Measurements from ENCODE around the gene KIF9.
A peak's percentile ranks its signal among the peaks of the same experiment; 100 is the strongest.
"Not testable (repeated sequence)": the region's sequence is repeated elsewhere in the genome, so short reads cannot be mapped to it uniquely, and the experiment has no call there.

Gene KIF9, protein sequence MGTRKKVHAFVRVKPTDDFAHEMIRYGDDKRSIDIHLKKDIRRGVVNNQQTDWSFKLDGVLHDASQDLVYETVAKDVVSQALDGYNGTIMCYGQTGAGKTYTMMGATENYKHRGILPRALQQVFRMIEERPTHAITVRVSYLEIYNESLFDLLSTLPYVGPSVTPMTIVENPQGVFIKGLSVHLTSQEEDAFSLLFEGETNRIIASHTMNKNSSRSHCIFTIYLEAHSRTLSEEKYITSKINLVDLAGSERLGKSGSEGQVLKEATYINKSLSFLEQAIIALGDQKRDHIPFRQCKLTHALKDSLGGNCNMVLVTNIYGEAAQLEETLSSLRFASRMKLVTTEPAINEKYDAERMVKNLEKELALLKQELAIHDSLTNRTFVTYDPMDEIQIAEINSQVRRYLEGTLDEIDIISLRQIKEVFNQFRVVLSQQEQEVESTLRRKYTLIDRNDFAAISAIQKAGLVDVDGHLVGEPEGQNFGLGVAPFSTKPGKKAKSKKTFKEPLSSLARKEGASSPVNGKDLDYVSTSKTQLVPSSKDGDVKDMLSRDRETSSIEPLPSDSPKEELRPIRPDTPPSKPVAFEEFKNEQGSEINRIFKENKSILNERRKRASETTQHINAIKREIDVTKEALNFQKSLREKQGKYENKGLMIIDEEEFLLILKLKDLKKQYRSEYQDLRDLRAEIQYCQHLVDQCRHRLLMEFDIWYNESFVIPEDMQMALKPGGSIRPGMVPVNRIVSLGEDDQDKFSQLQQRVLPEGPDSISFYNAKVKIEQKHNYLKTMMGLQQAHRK

DNA sequence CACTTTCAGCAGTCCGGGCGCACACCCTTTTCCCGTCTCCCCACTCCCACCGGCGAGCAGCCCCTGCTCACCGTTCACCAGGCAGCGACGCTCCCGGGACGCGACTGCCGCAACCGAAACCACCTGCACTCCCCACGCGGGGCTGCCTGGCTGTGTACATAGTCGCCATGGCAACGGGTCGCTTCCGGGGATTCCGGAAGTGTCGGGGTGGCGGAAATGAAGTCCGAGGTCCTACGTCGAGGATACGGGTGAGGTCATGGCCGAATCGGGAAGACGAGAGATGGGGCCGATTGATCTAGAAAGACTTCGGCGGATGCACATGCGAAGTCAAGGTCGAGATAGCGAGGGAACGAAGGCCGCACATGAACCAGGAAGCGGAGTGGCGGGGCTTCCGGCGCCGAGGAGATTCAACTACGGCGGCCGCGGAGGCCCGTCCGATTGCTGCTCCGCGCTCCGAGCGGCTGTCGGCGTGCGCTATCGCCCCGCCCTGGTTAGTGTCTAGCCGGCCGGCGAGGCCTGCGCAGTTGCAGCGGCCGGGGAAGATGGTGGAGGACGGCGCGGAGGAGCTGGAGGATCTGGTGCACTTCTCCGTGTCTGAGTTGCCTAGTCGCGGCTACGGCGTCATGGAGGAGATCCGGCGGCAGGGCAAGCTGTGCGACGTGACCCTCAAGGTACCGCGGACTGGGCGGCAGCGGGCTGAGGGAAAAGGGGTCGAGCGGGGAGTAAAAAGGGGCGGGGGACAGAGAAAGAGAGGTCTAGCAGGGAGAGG is at the start of gene KIF9, which contains the start of gene KLHL18:
Gene KIF9, minus strand, starts transcription at position 376 of the 769 bp plus-strand sequence. CDS start 5,425 bp downstream, outside the sequence.
Gene KLHL18, plus strand, starts transcription at position 521 of the 769 bp plus-strand sequence. Its CDS starts 22 bp downstream, at position 543.
- DNase-seq, result peak; percentile 96

DNA sequence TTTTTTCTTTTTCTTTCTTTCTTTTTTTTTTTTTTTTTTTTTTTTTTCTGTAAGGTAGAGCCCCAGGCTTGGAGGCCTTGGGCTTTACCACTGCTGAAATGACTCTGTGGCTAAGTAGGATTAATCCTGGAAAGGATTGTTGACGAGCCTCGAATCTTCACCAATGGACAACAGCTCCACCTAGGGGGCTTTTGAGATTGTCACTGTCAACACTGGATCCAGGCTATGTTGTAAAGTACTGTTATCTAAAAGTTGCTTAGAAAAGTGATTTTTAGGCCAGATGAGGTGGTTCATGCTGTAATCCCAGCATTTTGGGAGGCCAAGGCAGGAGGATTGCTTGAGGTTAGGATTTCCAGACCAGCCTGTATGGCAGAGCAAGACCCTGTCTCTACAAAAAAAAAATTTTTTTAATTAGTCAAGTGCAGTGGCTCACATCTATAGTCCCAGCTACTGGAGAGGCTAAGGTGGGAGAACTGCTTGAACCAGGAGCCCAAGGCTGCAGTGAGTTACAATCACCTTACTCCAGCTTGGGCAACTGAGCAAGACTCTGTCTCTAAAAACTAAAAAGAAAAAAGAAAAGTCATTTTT is 41.8 kb upstream of the KIF9 start:
- peak; percentile 58 for DNase-seq

DNA sequence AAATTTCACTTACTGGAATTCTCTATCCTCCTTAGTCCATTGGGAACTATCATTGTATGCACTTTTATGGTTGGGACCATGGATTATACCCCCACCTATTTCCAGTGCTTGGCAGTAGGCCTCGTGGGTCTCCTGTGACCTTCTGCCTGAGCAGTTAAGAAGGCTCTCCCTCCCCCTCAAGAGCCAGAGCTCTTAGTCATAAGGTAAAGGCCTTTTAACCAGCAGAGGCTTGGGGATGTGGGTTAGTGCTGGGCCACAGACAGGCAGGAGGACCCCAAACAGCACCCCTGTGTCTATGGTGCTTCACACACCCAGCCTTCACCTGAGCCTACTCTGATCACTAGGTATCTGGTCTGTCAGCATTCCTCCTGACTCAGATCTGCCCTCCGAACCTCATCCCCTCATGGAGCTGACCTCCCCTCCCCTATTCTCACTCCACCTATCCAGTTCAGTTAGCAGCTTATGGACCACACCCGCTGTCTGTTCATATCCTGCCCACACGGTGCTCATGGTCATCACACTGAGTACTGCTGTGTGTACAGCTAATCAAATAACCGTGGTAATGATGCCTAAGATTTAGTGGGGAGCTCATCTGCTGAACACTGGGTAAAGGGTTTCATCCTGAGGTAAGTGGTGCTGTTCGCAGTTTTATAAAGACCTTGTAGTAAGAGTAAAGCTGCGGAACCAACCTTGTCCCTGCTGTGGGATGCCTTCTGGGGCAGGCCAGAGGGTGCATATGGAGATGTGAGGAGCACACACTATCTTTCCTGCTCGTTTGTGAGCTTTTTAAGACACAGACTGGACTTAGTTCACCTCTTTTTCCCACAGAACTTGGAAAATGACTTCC is 41.1 kb upstream of the KIF9 start:
- DNase-seq, result no peak

DNA sequence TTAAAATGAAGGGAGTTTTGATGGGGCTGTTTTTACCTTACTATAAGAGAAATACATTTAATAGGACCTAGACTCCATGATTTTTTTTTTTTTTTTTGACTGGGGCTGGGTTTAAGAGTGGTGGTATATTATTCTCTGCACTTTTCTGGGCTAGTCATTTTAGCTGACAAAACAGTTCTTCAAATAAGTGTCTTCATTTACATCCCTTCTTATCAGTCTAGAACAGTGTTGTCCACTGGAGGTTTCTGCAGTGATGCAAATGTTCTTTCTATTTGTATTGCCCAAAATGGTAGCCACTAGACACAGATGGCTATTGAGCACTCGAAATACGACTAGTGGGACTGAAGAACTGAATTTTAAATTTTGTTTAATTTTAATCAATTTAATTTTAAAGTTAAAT is 37.4 kb upstream of the KIF9 start:
- DNase-seq, result no peak

DNA sequence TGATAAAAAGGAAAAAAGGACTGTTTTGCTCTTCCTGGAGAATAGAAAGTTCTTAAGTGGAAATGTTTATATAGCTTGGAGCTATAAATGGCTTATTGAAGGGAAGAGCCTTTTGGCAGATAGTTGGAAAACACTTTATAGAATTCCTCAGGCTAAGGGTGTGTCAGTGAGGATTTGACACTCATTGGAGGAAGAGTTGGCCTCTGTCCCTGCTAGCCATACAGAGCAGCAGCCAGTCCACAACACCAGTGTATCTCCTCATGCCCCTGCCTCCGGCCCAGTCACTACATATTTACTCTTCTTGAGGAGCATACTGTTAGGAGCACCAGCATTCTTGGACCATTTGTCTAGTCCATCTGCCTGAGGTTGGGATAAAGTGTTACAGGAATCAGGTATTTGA is 36.3 kb upstream of the KIF9 start:
- DNase-seq, result no peak

DNA sequence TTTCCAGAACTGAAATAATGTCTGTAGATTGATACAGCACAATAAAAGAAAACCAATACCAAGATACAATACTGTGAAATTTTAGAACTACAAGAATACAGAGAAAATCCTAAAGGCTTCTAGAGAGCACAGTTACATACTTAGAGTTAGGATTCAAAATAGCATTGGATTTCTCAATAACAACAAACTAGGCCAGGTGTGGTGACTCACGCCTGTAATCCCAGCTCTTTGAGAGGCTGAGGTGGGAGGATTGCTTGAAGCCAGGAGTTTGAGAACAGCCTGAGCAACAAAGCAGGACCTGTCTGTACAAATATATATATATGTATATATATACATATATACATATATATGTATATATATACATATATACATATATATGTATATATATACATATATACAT is 33.6 kb upstream of the KIF9 start:
- DNase-seq, result not testable (repeated sequence)

DNA sequence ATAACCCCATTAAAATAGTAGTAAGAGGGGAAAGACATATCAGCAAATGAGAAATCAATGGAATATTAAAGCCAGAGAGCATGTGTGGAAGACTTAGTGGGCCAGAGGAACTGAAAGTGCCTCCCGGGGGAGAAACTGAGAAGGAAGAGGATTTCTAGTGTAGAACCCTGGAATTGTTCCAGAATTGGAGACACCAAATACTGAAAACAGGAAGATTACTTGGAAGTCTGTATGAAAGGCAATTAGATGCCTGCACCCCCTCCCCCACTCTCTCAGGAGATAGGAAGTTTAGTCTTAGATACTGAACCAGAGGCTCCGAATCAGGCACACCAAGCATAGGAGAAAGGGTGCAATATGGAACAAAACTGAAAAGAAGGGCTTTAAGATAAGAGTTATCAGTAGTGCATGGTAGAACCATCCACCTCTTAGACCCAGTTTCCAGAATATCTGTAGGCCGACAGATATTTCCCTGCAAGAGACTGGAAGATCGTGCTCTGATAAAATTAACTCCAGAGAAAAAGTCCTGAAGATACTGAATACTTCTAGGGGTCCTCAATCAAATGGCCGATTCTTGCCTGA is 32.6 kb upstream of the KIF9 start:
- peak; percentile 57 for DNase-seq

DNA sequence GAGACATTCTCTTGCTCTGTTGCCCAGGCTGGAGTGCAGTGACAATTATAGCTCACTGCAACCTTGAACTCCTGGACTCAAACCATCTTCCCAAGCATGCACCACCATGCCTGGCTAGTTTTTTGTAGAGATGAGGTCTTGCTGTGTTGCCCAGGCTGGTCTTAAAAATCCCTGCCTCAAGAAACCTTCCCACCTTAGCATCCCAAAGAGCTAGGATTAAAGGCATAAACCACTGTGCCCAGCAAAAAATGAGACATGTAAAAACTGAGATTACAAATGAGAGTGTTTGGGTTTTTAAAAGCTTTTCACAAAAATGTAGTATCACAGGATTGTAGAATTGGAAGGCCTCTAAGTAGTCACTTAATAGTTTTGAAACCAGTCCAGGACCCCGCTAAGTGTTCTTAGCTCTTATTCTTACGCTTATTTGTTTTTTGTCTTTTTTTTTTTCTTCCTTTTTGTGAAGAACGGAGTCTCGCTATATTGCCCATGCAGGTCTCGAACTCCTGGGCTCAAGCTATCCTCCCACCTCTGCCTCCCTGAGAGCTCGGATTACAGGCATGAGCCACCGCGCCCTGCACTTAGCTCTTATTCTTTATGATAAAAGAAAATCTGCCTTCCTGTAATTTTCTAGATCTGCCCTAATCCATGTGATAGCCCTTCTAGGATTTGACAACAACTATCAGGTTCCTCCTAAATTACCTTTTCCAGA is 31.6 kb upstream of the KIF9 start:
- no peak for DNase-seq

DNA sequence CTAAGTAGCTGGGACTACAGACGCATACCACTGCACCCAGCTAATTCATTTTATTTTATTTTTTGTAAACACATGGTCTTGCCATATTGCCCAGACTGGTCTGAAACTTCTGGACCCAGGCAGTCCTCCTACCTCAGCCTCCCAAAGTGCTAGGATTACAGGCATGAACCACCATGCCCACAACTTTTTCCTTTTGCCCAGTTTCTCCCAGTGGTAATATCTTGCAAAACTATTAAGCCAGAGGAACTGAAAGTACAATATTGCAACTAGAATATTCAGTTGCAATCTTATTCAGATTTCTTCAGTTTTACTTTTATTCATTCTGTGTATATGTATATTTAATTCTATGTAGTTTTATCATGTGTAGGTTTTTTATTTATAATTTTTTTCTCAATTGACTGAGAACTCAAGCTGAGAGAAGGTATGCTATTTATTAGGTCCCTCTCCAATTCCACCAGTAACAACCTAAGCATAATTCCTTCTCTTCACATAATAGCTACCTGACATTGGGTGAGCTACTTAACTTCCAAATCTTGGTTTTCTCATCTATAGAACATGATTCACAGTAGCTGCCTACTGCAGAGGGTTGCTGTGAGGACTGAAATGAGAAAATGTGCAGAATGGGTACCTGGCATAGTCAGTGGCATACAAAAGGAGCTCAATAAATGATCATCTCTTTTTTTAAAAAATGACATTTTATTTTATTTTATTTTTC is 30.9 kb upstream of the KIF9 start:
- DNase-seq, result peak; percentile 75

DNA sequence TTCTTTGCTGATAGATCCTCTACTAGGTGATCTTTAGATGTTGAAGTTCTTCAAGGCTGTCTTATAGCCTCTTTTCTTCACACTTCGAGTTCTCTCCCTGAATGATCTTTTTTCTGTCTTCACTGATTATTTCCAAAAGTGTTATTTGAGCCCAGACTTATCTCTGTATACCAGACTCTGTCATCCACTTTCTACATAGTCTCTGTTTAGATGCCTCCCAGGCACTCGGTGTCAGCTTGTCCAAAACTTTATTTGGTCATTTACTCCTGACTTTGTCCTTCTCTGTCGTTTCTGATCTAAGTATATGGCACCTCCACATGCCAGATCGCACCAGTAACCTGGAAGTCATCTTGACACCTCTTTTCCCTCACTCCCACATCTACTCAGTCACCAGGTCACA is 27.8 kb upstream of the KIF9 start:
- no peak for DNase-seq

DNA sequence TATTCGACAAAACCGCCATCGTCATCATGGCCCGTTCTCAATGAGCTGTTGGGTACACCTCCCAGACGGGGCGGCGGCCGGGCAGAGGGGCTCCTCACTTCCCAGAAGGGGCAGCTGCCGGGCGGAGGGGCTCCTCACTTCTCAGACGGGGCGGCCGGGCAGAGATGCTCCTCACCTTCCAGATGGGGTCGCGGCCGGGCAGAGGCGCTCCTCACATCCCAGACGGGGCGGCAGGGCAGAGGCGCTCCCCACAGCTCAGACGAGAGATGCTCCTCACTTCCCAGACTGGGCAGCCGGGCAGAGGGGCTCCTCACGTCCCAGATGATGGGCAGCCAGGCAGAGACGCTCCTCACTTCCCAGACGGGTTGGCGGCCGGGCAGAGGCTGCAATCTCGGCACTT is 26.6 kb upstream of the KIF9 start:
- not testable (repeated sequence) for DNase-seq

DNA sequence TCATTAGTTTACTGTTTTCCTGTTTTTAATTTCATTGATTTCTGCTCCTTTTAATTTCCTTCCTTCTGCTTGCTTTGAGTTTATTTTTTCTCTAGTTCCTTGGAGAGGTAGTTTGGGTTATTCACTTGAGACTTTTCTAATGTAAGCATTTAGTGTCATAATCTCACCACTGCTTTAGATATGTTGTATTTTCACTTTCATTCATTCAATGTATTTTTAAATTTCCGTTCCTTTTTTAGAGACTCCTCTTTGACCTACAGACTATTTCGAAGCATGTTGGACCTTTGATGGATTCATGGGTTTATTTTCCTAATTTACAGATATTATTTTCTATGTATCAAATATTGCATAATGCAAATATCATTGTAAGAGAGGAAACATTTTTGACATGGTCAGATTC is 23.4 kb upstream of the KIF9 start:
- DNase-seq, result peak; percentile 57

DNA sequence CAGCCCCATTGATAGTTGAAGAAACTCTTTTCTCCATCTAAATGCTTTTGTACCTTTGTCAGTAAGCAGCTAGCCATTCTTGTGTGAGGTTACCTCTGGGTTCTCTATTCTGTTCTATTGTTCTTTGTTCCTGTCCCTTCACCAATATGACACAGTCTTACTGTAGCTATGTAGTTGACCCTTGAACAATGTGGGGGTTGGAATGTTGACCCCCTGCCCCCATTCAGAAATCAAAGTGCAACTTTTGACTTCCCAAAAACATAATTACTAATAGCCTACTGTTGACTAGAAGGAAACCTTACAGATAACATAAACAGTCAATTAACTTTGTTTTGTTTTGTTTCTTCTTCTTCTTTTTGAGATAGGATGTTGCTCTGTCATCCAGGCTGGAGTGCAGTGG is 18.9 kb upstream of the KIF9 start:
- no peak for DNase-seq

DNA sequence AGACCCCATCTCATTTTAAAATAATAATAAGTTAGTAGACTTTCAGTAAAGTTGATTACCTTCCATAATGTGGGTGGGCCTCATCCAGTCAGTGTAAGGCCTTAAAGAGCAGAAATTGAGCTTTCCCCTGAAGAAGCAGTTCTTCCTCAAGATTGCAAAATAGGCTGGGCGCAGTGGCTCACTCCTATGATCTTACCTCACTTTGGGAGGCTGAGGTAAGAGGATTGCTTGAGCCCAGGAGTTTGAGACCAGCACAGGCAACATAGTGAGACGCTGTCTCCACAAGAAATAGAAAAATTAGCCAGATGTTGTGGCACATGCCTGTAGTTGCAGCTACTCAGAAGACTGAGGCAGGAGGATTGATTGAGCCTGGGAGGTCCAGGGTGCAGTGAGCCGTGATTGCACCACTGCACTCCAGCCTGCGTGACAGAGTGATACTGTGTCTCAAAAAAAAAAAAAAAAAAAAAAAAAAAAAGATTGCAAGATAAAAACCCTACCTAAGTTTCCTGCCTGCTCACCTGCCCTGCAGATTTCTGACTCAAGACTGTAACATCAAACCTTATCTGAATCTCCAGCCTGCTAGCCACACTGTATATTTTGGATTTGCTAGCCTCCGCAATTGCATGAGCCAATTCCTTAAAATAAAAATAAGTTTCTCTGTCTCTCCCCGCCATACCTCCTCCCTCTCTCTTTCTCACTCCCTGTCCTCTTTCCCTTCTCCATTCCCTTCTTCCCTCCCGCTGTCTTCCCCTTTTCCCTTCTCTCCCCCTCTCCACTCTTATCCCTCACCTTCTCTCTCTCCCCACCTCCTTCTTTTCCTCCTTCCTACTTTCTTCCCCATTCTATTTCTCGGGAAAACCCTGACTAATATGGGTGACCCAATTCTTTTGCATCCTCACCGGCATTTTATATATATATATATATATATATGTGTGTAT is 17.1 kb upstream of the KIF9 start:
- DNase-seq, result peak; percentile 51

DNA sequence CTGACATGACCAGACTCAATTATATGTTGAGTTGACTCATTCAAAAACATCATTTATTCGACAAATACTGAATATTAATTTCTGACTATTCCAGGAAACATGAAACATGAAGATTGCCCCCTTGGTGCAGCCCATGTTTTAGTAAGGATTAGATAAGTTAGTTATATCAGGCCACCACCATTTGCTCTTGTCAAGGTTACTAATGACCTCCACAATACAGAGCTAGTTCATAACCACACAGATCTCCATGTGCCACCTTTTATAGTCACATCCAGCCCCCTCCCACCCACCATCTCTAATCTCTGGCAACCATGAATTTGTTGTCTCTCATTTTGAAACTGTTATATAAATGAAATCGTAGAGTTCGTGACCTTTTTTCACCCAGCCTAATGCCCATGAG is 15.8 kb upstream of the KIF9 start:
- no peak for DNase-seq

DNA sequence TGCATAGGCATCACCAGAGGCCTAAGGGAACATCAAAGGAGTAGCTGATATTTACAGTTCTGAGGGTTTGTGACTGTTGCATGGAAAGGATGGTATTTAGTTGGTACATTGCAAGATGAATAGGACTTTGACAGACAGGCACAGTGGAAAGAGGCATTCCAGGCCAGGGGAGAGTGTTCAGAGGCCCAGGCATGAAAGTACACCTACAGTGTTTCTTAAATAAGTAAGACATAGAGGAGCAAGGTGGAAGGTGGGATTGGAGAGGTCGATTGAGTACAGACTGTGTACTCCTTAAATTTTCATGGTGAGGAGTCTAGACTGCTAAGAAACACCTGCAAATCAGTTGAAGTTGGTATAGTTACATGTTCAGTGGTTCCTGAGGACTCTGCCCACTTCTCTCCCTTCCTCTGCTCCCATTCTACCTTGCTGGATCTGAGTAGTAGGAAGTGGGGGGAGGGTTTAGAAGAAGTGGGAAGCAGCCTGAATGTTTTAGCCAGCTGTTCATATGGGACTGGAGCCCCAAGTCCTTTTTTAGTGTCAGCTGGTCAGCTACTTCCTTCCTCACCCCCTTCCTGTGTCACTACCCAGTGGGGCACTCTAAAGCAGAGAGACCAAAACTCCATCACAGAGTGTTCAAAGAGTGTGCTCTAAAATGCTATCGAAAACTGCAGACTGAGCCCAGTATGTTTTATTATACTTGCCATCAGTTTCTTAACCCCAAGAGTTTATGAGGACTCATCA is 14.1 kb upstream of the KIF9 start:
- DNase-seq, result no peak

DNA sequence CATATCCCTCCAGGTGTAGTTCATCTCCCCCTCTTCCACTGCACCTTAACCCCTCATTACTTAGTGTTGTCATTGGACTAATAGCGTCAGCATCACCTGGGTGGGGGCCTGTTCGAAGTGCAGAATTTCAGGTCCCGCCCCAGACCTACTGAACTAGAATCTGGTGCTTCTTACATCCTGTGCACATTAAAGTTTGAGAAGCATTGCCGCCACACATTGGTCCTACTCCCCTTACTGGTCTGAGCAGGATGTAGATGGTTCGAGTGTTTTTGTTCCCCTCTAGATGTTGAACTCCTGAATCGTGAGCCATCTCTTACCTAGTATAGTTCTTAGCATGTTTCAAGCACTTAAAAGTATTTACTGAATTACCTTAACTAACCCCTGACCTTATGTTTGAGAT is 13.4 kb upstream of the KIF9 start:
- DNase-seq, result no peak

DNA sequence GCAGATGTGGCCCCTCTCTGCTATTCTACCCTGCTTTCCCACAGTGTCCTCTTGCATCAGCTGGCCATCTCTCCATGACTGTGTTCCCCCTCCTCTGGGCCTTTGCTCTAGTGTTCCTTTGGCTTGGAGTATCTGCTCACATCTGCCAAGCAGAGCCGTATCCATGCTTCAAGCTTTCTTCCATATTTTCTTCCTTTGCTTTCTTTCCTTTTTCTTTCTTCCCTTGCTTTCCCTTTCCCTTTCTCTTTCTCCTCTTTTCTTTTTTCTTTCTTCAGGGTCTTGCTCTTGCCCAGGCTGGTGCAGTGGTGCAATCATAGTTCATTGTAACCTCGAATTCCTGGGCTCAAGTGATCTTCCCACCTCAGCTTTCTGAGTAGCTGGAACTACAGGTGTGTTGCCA is 12.7 kb upstream of the KIF9 start:
- no peak for DNase-seq

Measured in inflammatory macrophage treated with lipopolysaccharide for 4 hours (primary cell).